ENCODE data around the gene BACH2. TPM values are rescaled to one million over a fixed set of nuclear protein-coding genes. Genes with fewer than 3 reads are reported as not detected.

BACH2 gene
- total RNA-seq, 4 donors from 2014 or later: 4.2 to 9.8 (median 5.8) TPM

DNA sequence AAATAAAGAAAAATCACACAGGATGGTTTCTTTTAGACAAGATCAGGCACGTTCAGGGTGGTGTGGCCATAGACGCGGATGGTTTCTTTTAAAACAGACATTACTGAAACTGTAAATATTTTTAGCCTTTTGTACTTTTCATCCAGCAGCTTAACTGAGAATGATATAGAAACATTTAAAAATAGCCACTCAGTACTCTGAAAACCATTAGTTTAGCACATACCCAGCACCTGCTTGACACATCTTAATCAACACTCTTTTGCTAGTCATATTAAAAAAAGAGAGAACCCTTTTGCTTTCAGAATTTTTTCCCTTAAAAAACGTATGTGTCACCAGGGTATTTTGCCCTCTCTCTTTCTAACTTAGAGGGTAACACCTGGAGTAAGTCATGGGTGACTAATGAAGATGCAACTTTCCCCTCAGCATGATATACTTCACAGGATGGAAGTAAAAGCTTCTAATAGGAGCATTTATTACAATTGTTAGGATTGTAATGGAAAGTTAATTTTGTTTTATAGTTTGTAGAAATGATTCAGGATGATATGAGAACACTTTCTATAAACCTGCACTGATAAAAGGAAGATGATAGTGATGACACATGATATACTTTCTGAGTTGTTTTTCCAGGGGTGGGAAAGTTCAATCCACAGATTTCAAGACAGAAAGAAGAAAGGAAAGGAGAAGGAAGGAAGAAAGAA lies 45.2 kb downstream of the BACH2 start:
- Histone ChIP-seq H3K27ac (replicated peaks in 1 of 4) (no peak overlapping the region), H3K4me3 (no peak overlapping the region), H3K4me1 (peaks cover 0 to 18% (median 7%) of the 10 kb centered on the region in 4 donors), H3K36me3 (peaks cover 0 to 4% (median 0%) of the 10 kb centered on the region in 4 donors), H3K9me3 (no peaks in the 10 kb centered on the region), H3K27me3 (no peaks in the 10 kb centered on the region)
- no peak for TF ChIP-seq EP300 (IDR thresholded peaks at IDR 0.05)
- no peak for TF ChIP-seq POLR2A (IDR thresholded peaks at IDR 0.05; ENCODE audit: low read depth)
- TF ChIP-seq, protein P1, sequence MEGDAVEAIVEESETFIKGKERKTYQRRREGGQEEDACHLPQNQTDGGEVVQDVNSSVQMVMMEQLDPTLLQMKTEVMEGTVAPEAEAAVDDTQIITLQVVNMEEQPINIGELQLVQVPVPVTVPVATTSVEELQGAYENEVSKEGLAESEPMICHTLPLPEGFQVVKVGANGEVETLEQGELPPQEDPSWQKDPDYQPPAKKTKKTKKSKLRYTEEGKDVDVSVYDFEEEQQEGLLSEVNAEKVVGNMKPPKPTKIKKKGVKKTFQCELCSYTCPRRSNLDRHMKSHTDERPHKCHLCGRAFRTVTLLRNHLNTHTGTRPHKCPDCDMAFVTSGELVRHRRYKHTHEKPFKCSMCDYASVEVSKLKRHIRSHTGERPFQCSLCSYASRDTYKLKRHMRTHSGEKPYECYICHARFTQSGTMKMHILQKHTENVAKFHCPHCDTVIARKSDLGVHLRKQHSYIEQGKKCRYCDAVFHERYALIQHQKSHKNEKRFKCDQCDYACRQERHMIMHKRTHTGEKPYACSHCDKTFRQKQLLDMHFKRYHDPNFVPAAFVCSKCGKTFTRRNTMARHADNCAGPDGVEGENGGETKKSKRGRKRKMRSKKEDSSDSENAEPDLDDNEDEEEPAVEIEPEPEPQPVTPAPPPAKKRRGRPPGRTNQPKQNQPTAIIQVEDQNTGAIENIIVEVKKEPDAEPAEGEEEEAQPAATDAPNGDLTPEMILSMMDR (IDR thresholded peaks at IDR 0.05): no peak
- TF ChIP-seq POLR2AphosphoS5 (IDR thresholded peaks at IDR 0.05): no peak
- intact Hi-C loops (cut with DNase I): no loop called here
- 52% methylated on average over 4 of the region's 4 CpGs for WGBS
- DNase-seq (ENCODE audit: extremely low spot score): no peak

DNA sequence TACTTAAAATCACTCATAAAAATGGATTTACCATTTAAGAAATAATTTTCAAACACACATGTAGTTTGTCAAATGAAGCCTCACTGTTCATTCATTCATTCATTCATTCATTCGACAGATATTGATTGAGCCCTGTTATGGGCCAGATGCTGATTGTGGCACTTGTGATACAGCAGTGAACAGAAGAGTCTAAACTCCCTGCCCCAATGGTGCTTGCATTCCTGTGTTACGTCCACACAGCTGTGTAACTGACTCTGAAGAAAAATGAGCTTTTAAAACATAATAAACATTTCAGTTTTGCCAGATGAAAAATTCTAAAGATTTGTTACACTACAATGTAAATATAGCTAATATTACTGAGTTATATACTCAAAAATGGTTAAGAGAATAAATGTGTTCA lies 46.2 kb downstream of the BACH2 start:
- Histone ChIP-seq H3K27ac (replicated peaks in 1 of 4) (no peak overlapping the region), H3K36me3 (peaks cover 0 to 4% (median 0%) of the 10 kb centered on the region in 4 donors), H3K4me1 (peaks cover 0 to 18% (median 7%) of the 10 kb centered on the region in 4 donors), H3K9me3 (no peaks in the 10 kb centered on the region), H3K4me3 (no peak overlapping the region), H3K27me3 (no peaks in the 10 kb centered on the region)
- 68% methylated on average over 2 of the region's 2 CpGs for WGBS
- intact Hi-C loops (cut with DNase I): no loop called here
- no peak for DNase-seq (ENCODE audit: extremely low spot score)
- TF ChIP-seq, protein P1 (IDR thresholded peaks at IDR 0.05): no peak
- TF ChIP-seq POLR2AphosphoS5 (IDR thresholded peaks at IDR 0.05) (no peak), POLR2A (IDR thresholded peaks at IDR 0.05; ENCODE audit: low read depth) (no peak), EP300 (IDR thresholded peaks at IDR 0.05) (no peak)

DNA sequence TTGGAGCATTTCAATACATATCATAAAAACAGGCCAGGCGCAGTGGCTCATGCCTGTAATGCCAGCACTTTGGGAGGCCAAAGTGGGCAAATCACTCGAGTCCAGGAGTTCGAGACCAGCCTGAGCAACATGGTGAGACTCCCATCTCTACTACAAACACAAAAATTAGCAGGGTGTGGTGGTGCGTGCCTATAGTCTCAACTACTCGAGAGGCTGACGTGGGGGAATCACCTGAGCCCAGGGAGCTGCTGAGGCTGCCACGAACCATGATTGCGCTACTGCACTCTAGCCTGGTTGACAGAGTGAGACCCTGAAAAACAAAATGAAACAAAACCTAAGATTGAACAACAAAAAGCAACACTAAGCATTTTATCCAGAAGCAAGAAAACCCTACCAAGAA lies 47.2 kb downstream of the BACH2 start:
- Histone ChIP-seq H3K27me3 (no peaks in the 10 kb centered on the region), H3K4me1 (peaks cover 0 to 18% (median 7%) of the 10 kb centered on the region in 4 donors), H3K9me3 (no peaks in the 10 kb centered on the region), H3K36me3 (peaks cover 0 to 4% (median 0%) of the 10 kb centered on the region in 4 donors), H3K4me3 (no peak overlapping the region), H3K27ac (replicated peaks in 1 of 4) (no peak overlapping the region)
- intact Hi-C loops (cut with DNase I): no loop called here
- DNase-seq (ENCODE audit: extremely low spot score): no peak
- 97% methylated on average over 8 of the region's 8 CpGs for WGBS
- no peak for TF ChIP-seq EP300 (IDR thresholded peaks at IDR 0.05)
- TF ChIP-seq POLR2A (IDR thresholded peaks at IDR 0.05; ENCODE audit: low read depth): no peak
- no peak for TF ChIP-seq POLR2AphosphoS5 (IDR thresholded peaks at IDR 0.05)
- TF ChIP-seq, protein P1 (IDR thresholded peaks at IDR 0.05): no peak

DNA sequence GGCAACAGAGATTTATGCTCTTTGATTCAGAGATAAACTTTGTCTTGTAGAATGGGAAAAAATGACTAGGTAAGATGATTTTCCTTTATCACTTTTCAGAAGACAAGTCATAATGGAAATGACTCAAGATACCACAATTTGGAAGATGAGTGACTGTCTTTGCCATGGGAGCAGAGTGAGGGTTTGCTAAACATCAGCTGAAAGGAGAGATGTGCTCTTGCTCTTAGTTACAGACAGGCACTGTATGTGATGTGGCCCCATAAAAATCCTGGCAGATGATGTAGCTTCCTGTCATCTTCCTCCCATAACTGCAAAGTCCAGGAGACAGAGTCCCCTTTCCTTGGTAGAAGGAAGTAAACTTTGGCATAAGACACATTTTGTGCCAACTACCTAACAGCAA lies 47.6 kb downstream of the BACH2 start:
- Histone ChIP-seq H3K27ac (replicated peaks in 1 of 4) (no peak overlapping the region), H3K4me1 (peaks cover 0 to 18% (median 7%) of the 10 kb centered on the region in 4 donors), H3K4me3 (no peak overlapping the region), H3K27me3 (no peaks in the 10 kb centered on the region), H3K36me3 (peaks cover 0 to 4% (median 0%) of the 10 kb centered on the region in 4 donors), H3K9me3 (no peaks in the 10 kb centered on the region)
- intact Hi-C loops (cut with DNase I): no loop called here
- no peak for DNase-seq (ENCODE audit: extremely low spot score)
- TF ChIP-seq, protein P1 (IDR thresholded peaks at IDR 0.05): no peak
- no peak for TF ChIP-seq POLR2AphosphoS5 (IDR thresholded peaks at IDR 0.05)
- no peak for TF ChIP-seq EP300 (IDR thresholded peaks at IDR 0.05)
- TF ChIP-seq POLR2A (IDR thresholded peaks at IDR 0.05; ENCODE audit: low read depth): no peak
